Breast epithelium (tissue), 3 donors: ENCODE measurements around the gene TPST2.

Experiments
- CTCF ChIP-seq, 3 donors: fragments of 450-650 bp; IDR thresholded peaks; one replicate each; pipeline ENCODE4 v1.5.1; 2016 to 2017; ENCODE audit warnings: antibody characterized with exemption in 3 of 3, mild to moderate bottlenecking in 3 of 3, moderate library complexity in 3 of 3
- POLR2A ChIP-seq: fragments of 450-650 bp; IDR thresholded peaks from one replicate; pipeline ENCODE4 v1.6.1; 2016; ENCODE audit warnings: antibody characterized with exemption, mild to moderate bottlenecking, moderate library complexity

GRCh38 chr22:26479792-26480610 is 109.9 kb downstream of the TPST2 start:
- no peak for TF ChIP-seq CTCF (IDR thresholded peaks at IDR 0.05)
- no peak for TF ChIP-seq POLR2A
